ENCODE results near the gene ATF6. TPM values are rescaled to one million over a fixed set of nuclear protein-coding genes. Genes with fewer than 3 reads are reported as not detected.

The ATF6 gene
- total and polyA plus RNA-seq, 2 of the 8 experiments (the other 6 are each of a cell fraction or from before 2014, with no cell fraction given) = 4.6 to 10.0 TPM

DNA sequence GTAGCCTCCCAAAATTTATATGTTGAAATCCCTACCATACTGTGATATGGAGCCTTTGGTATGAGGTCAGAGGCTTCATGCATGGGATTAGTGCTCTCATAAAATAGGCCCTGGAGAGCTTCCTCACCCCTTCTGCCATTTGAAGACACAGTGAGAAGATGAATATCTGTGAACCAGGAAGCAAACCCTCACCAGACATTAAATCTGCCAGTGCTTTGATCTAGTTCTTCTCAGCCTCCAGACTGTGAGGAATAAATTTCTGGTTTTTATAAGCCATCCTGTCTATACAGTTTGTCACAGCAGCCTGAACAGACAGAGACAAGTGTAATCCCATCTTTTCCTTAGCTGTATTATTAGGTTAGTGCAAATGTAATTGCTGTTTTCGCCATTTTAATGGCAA, 169.1 kb downstream of the ATF6 start:
- no peak overlapping the region for H2AK5ac ChIP-seq (ENCODE audit: low read depth, low read length)
- H3K9ac ChIP-seq (replicated peaks in 1 of 4; ENCODE audit: extremely low read depth in 1 of 4, low read depth in 3 of 4, low read length in 3 of 4) = no peak overlapping the region
- H2BK12ac ChIP-seq (ENCODE audit: low read depth, low read length) = no peak overlapping the region
- H2AFZ ChIP-seq (ENCODE audit: low read length) = no peak overlapping the region
- no peak overlapping the region for H4K5ac ChIP-seq (ENCODE audit: insufficient read length, low read depth, low read length)
- H4K20me1 ChIP-seq (replicated peaks in 1 of 2; ENCODE audit: control insufficient read depth in 1 of 2, insufficient read depth in 2 of 2, low read length in 2 of 2) = no peaks in the 10 kb centered on the region
- TF ChIP-seq SIX5 (IDR thresholded peaks at IDR 0.05; ENCODE audit: low read depth, low read length) (no peak), RBBP5 (IDR thresholded peaks at IDR 0.05; ENCODE audit: borderline replicate concordance, low read depth, low read length) (no peak), CBX5 (IDR thresholded peaks at IDR 0.05; ENCODE audit: low read depth, low read length) (no peak), JUND (IDR thresholded peaks at IDR 0.05; ENCODE audit: low read length) (no peak), POU5F1 (IDR thresholded peaks at IDR 0.05; ENCODE audit: low read depth, low read length) (no peak), KDM5A (IDR thresholded peaks at IDR 0.05; ENCODE audit: low read length) (no peak)
- no peak overlapping the region for H2BK120ac ChIP-seq (replicated peaks; ENCODE audit: low read depth, low read length)
- 91% methylated on average over 1 of the region's 1 CpG; no CpG with 5 or more reads in 1 of the 2 experiments for WGBS, 2 experiments (ENCODE audit: extremely low coverage in 1 of 2, insufficient coverage in 1 of 2, insufficient read length in 1 of 2, insufficient replicate concordance in 2 of 2, low coverage in 1 of 2, low lambda C conversion rate in 2 of 2, missing lambda C conversion rate in 1 of 2)
- no peak overlapping the region for H4K91ac ChIP-seq (replicated peaks; ENCODE audit: insufficient read length, low read length)
- H3K79me2 ChIP-seq (ENCODE audit: control insufficient read depth in 1 of 2, insufficient read depth in 2 of 2, low read length in 2 of 2) = no peaks in the 10 kb centered on the region
- no peak overlapping the region for H3K4me3 ChIP-seq (ENCODE audit: extremely low read depth in 1 of 4, insufficient read depth in 2 of 4, low read depth in 3 of 4, low read length in 4 of 4)
- no peaks in the 10 kb centered on the region for H3K27me3 ChIP-seq (replicated peaks in 1 of 4; ENCODE audit: control insufficient read depth in 3 of 4, extremely low read depth in 1 of 4, insufficient read depth in 3 of 4, low read length in 3 of 4)
- H3K27ac ChIP-seq (ENCODE audit: low read depth, low read length) = no peak overlapping the region
- H4K8ac ChIP-seq (ENCODE audit: extremely low read depth, insufficient read depth, low read length) = no peak overlapping the region
- no peaks in the 10 kb centered on the region for H3K23me2 ChIP-seq (ENCODE audit: low read depth, low read length)
- no peak overlapping the region for H3K56ac ChIP-seq (replicated peaks; ENCODE audit: insufficient read length, low read depth, low read length)
- H3K36me3 ChIP-seq (ENCODE audit: control insufficient read depth in 2 of 4, insufficient read depth in 4 of 4, low read length in 3 of 4) = no peaks in the 10 kb centered on the region
- no peak overlapping the region for H3K14ac ChIP-seq (ENCODE audit: insufficient read length)
- H3K18ac ChIP-seq (ENCODE audit: extremely low read depth, low read length) = no peak overlapping the region
- no peak overlapping the region for H2BK20ac ChIP-seq (ENCODE audit: low read length)
- DNase-seq (ENCODE audit: low read depth in 1 of 2, low spot score in 2 of 2) (no peak), FAIRE-seq (no peak)
- no peak overlapping the region for H3K23ac ChIP-seq (ENCODE audit: insufficient read length)
- CTCF ChIA-PET (ENCODE audit: partially characterized antibody) = no interaction called here
- H3K4me2 ChIP-seq (ENCODE audit: insufficient read depth in 1 of 2, low read depth in 2 of 2, low read length in 2 of 2) = no peak overlapping the region
- H3K9me3 ChIP-seq (ENCODE audit: insufficient read depth in 2 of 2, low read depth in 1 of 2, low read length in 1 of 2) = no peaks in the 10 kb centered on the region
- H2BK15ac ChIP-seq (ENCODE audit: low read length) = no peak overlapping the region
- POLR2A ChIA-PET (ENCODE audit: partially characterized antibody) = interaction anchor here (0.6 to 1.1 kb wide), 2 partner anchors 18 to 31 kb away, joined by 3 read pairs; no protein-coding TSS in a partner anchor
- no peak overlapping the region for H2BK5ac ChIP-seq (ENCODE audit: low read depth, low read length)
- no peaks in the 10 kb centered on the region for H3K79me1 ChIP-seq (ENCODE audit: low read depth, low read length)
- no peaks in the 10 kb centered on the region for H3K4me1 ChIP-seq (replicated peaks in 1 of 4; ENCODE audit: control insufficient read depth in 3 of 4, insufficient read depth in 4 of 4, low read length in 3 of 4)
- no peak overlapping the region for H3K4ac ChIP-seq (replicated peaks; ENCODE audit: insufficient read length, low read depth, low read length)

All from H1 (cell line).